IMR-90 (cell line): Measurements from ENCODE around the gene TAF3. TPM values are rescaled to one million over a fixed set of nuclear protein-coding genes. Genes with fewer than 3 reads are reported as not detected.

Experiments used
- ATAC-seq: fragments of 200-7000 bp; cut with Tn5 transposase; 2 replicates; pipeline ENCODE4 v1.9.1; 2020; ENCODE audit warnings: low read depth, mild to moderate bottlenecking, moderate library complexity
- BruUV-seq: library from RNA; stranded (reverse); fragments of 400-500 nt; replicated peaks from 2 replicates; lab custom pipeline; 2021; lab: Mats Ljungman, UMichigan
- CTCF ChIA-PET: fragments of 300-600 bp; formaldehyde crosslinking; extraction: SDS; loops from one replicate; lab custom pipeline; 2021; ENCODE audit warnings: antibody characterized with exemption; lab: Yijun Ruan, JAX
- POLR2A ChIA-PET: fragments of 300-600 bp; sonication (Branson Sonifier 250); formaldehyde crosslinking; loops from one replicate; lab custom pipeline; 2022; ENCODE audit warnings: antibody characterized with exemption; ENCODE audit not compliant: unreplicated experiment; lab: Charles Lee
- DNase-seq: peaks from one replicate; pipeline ENCODE4 v3.0.0; 2013
- H2AFZ ChIP-seq: replicated peaks from 2 replicates; pipeline ENCODE3; 2013; ENCODE audit warnings: low read length, mild to moderate bottlenecking; ENCODE audit not compliant: poor library complexity
- H2AK5ac ChIP-seq: 2 replicates; pipeline ENCODE4 v1.6.1; 2013; ENCODE audit warnings: low read depth, low read length, inconsistent platforms
- H2AK9ac ChIP-seq: replicated peaks from 2 replicates; pipeline ENCODE3; 2013; ENCODE audit warnings: mild to moderate bottlenecking, low read depth, low read length, moderate library complexity; ENCODE audit not compliant: poor library complexity
- H2BK120ac ChIP-seq: 2 replicates; pipeline ENCODE4 v1.6.1; 2013; ENCODE audit warnings: low read depth, low read length, inconsistent platforms
- H2BK15ac ChIP-seq: 3 replicates; pipeline ENCODE4 v1.6.1; 2013; ENCODE audit warnings: low read depth, low read length, inconsistent platforms
- H2BK20ac ChIP-seq: 2 replicates; pipeline ENCODE4 v1.6.1; 2013; ENCODE audit warnings: low read depth, mild to moderate bottlenecking, inconsistent platforms, low read length, moderate library complexity
- H2BK5ac ChIP-seq: 2 replicates; pipeline ENCODE4 v1.6.1; 2013; ENCODE audit warnings: mild to moderate bottlenecking, low read depth, low read length, inconsistent platforms; ENCODE audit not compliant: poor library complexity, severe bottlenecking
- H3K14ac ChIP-seq: replicated peaks from 2 replicates; pipeline ENCODE4 v1.6.1; 2013; ENCODE audit warnings: low read depth, low read length, inconsistent platforms
- H3K18ac ChIP-seq: 2 replicates; pipeline ENCODE4 v1.6.1; 2013; ENCODE audit warnings: low read depth, low read length, control low read depth
- H3K23ac ChIP-seq: 2 replicates; pipeline ENCODE4 v1.6.1; 2013; ENCODE audit warnings: low read depth, low read length, inconsistent platforms
- H3K27ac ChIP-seq: 2 replicates; pipeline ENCODE4 v1.5.1; 2013; ENCODE audit warnings: mild to moderate bottlenecking, control low read depth, low read length; ENCODE audit not compliant: insufficient read depth
- H3K27me3 ChIP-seq: 2 replicates; pipeline ENCODE4 v1.6.1; 2013; ENCODE audit warnings: low read length; ENCODE audit not compliant: control insufficient read depth, insufficient read depth
- H3K36me3 ChIP-seq: 2 replicates; pipeline ENCODE4 v1.6.1; 2013; ENCODE audit warnings: low read length, mixed read lengths; ENCODE audit not compliant: control insufficient read depth, insufficient read depth
- H3K4ac ChIP-seq: 2 replicates; pipeline ENCODE4 v1.6.1; 2013; ENCODE audit warnings: low read depth, low read length, inconsistent platforms
- H3K4me1 ChIP-seq: 2 replicates; pipeline ENCODE4 v1.6.1; 2013; ENCODE audit warnings: low read length, mixed read lengths; ENCODE audit not compliant: control insufficient read depth, insufficient read depth
- H3K4me2 ChIP-seq: 2 replicates; pipeline ENCODE4 v1.6.1; 2013; ENCODE audit warnings: low read depth, mild to moderate bottlenecking, control low read depth, low read length, moderate library complexity
- H3K4me3 ChIP-seq: 2 replicates; pipeline ENCODE4 v1.5.1; 2013; ENCODE audit warnings: low read depth, mild to moderate bottlenecking, control low read depth, low read length, moderate library complexity; ENCODE audit not compliant: insufficient read depth
- H3K56ac ChIP-seq: 2 replicates; pipeline ENCODE4 v1.6.1; 2013; ENCODE audit warnings: low read length, inconsistent platforms; ENCODE audit not compliant: insufficient read depth; ENCODE audit errors: extremely low read depth
- H3K79me1 ChIP-seq, 2 experiments: 2 replicates each; pipeline ENCODE4 v1.6.1; 2013; ENCODE audit warnings: low read length in 2 of 2, inconsistent platforms in 1 of 2, low read depth in 1 of 2
- H3K9ac ChIP-seq: 2 replicates; pipeline ENCODE4 v1.6.1; 2013; ENCODE audit warnings: low read depth, low read length, control low read depth
- H3K9me1 ChIP-seq: 2 replicates; pipeline ENCODE4 v1.6.1; 2013; ENCODE audit warnings: low read length, inconsistent platforms; ENCODE audit not compliant: insufficient read depth
- H3K9me3 ChIP-seq: 2 replicates; pipeline ENCODE4 v1.6.1; 2013; ENCODE audit warnings: low read length; ENCODE audit not compliant: control insufficient read depth, insufficient read depth
- H4K20me1 ChIP-seq: 2 replicates; pipeline ENCODE4 v1.6.1; 2013; ENCODE audit warnings: low read length, inconsistent platforms; ENCODE audit not compliant: insufficient read depth
- H4K5ac ChIP-seq: 2 replicates; pipeline ENCODE4 v1.6.1; 2013; ENCODE audit warnings: mild to moderate bottlenecking, low read depth, low read length, control low read depth
- H4K8ac ChIP-seq, 2 experiments: 2 replicates each; pipeline ENCODE4 v1.6.1; 2013; ENCODE audit warnings: low read depth in 2 of 2, low read length in 2 of 2, control low read depth in 1 of 2, inconsistent platforms in 1 of 2
- H4K91ac ChIP-seq: 2 replicates; pipeline ENCODE4 v1.6.1; 2013; ENCODE audit warnings: low read depth, low read length, inconsistent platforms; ENCODE audit not compliant: insufficient read depth
- CEBPB ChIP-seq: IDR thresholded peaks from 2 replicates; pipeline ENCODE4 v1.6.1; 2012; ENCODE audit warnings: low read depth, low read length, improper control_type of control experiment
- WGBS, 2 experiments: methylation state at CpG; one replicate each; pipeline versions ENCODE4 v1.1.5 to v1.1.7; 2013; ENCODE audit warnings: missing lambda C conversion rate in 2 of 2; ENCODE audit not compliant: insufficient read length in 1 of 2; ENCODE audit errors: extremely low coverage in 2 of 2; 5-methylcytosine and 5-hydroxymethylcytosine counted together
- dilution Hi-C: fragments of 300-500 bp; cut with HindIII; formaldehyde crosslinking; loops from one replicate; pipeline ENCODE4 v1.14.3; 2018; ENCODE audit warnings: low sequenced_read_pairs; ENCODE audit not compliant: unreplicated experiment
- in situ Hi-C: fragments of 300-500 bp; cut with MboI; formaldehyde crosslinking; loops from 3 replicates; pipeline ENCODE4 v1.14.3; 2019; ENCODE audit warnings: low sequenced_read_pairs, inconsistent platforms, mixed read lengths
- intact Hi-C: fragments of 100-400 bp; cut with micrococcal nuclease; formaldehyde crosslinking; loops from 2 replicates; pipeline ENCODE4 v1.10.0; 2022
- polyA plus RNA-seq, 3 experiments: library from polyadenylated mRNA; depleted of rRNA; stranded (reverse); fragments of >200 nt; gene quantifications; 2 replicates each; pipeline ENCODE4 v1.2.3, GENCODE V29; 2012; ENCODE audit warnings: low replicate concordance in 1 of 3
- total RNA-seq: library from RNA; depleted of rRNA; stranded (reverse); fragments of >200 nt; gene quantifications from 2 replicates; pipeline ENCODE4 v1.2.3, GENCODE V29; 2012
- TF ChIP-seq, protein P1 (sequence below): fragments of 150-350 bp; IDR thresholded peaks from 2 replicates; pipeline ENCODE4 v1.6.1; 2017; ENCODE audit warnings: mild to moderate bottlenecking, antibody characterized with exemption, low read length, low read depth

The TAF3 gene
- total and polyA plus RNA-seq, 2 of the 4 experiments (the other 2 are of a cell fraction) = 1.4 to 2.3 TPM

DNA sequence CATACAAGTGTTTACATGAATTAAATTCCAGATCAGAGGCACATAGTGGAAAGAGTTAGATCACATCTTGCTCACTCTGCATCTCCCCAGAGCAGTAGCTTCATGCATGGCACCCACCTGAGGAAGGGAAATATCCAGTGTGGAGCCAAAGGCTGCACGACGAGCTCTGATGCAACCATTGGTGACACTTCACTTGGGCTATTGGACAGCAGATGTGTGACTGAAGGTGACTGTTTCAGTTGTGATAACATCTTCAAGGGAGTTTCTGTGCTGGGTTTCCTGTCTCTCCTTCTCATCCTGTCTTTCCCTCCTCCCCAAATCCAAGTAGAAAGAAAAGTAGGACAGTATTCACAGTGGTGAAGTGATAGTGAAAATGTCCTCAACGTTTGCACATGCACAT, 115.0 kb downstream of the TAF3 start:
- H2AFZ ChIP-seq = no peak overlapping the region
- intact Hi-C loops (no loop called here), in situ Hi-C loops (no loop called here), dilution Hi-C loops (no loop called here)
- ATAC-seq (peak; percentile 78), DNase-seq (peak; percentile 12)
- H3K9me3 ChIP-seq = no peaks in the 10 kb centered on the region
- H3K4me3 ChIP-seq = no peak overlapping the region
- no peak overlapping the region for H3K56ac ChIP-seq
- no peak overlapping the region for H4K8ac ChIP-seq
- no peaks in the 10 kb centered on the region for H3K36me3 ChIP-seq
- H3K4ac ChIP-seq = no peak overlapping the region
- BruUV-seq = no TSS peak
- H3K9ac ChIP-seq = no peak overlapping the region
- H3K4me1 ChIP-seq = peaks cover 3% of the 10 kb centered on the region; the same call in 1 of the 2 replicates
- H3K79me1 ChIP-seq = peaks cover 12 to 14% of the 10 kb centered on the region in 2 experiments
- peaks cover 3% of the 10 kb centered on the region; the same call in 1 of the 2 replicates for H3K9me1 ChIP-seq
- no peak overlapping the region for H2BK20ac ChIP-seq
- CTCF ChIA-PET = no interaction called here
- H3K14ac ChIP-seq = no peak overlapping the region
- POLR2A ChIA-PET = no interaction called here
- no peak overlapping the region for H2BK120ac ChIP-seq
- H3K23ac ChIP-seq = no peak overlapping the region
- H3K27me3 ChIP-seq = no peaks in the 10 kb centered on the region
- no peaks in the 10 kb centered on the region for H4K20me1 ChIP-seq
- H3K18ac ChIP-seq = no peak overlapping the region
- H4K5ac ChIP-seq = no peak overlapping the region
- H4K91ac ChIP-seq = no peak overlapping the region
- no peak overlapping the region for H2BK15ac ChIP-seq
- TF ChIP-seq, protein P1, sequence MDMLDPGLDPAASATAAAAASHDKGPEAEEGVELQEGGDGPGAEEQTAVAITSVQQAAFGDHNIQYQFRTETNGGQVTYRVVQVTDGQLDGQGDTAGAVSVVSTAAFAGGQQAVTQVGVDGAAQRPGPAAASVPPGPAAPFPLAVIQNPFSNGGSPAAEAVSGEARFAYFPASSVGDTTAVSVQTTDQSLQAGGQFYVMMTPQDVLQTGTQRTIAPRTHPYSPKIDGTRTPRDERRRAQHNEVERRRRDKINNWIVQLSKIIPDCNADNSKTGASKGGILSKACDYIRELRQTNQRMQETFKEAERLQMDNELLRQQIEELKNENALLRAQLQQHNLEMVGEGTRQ = no peak
- TF ChIP-seq CEBPB = peak; percentile 27; the same call in 1 of the 2 replicates
- 40% methylated on average over 2 of the region's 3 CpGs; no CpG with 5 or more reads in 1 of the 2 experiments for WGBS, 2 experiments
- H3K4me2 ChIP-seq = no peak overlapping the region
- H3K27ac ChIP-seq = no peak overlapping the region
- no peak overlapping the region for H2AK5ac ChIP-seq
- no peak overlapping the region for H2BK5ac ChIP-seq
- H2AK9ac ChIP-seq = no peak overlapping the region
